HepG2 (cell line): ENCODE results near the gene BOLL. TPM values are rescaled to one million over a fixed set of nuclear protein-coding genes. Genes with fewer than 3 reads are reported as not detected.

Experiments
- ATF3 ChIP-seq: sonication (generic); formaldehyde crosslinking; IDR thresholded peaks from 2 replicates; pipeline ENCODE4 v1.4.0; 2020; ENCODE audit warnings: missing genetic modification reagents
- ATF7-NPFF ChIP-seq: sonication (generic); formaldehyde crosslinking; IDR thresholded peaks from 2 replicates; pipeline ENCODE4 v1.8.1; 2023; ENCODE audit warnings: mild to moderate bottlenecking, low read depth, missing genetic modification reagents, moderate library complexity
- CEBPB ChIP-seq: IDR thresholded peaks from 2 replicates; pipeline ENCODE4 v1.6.1; 2011; ENCODE audit warnings: low read depth, low read length, improper control_type of control experiment, borderline replicate concordance
- DNMT3B ChIP-seq: conservative IDR thresholded peaks from 2 replicates; pipeline ENCODE4 v1.6.1; 2016; ENCODE audit warnings: missing biosample characterization, control low read depth
- E2F1 ChIP-seq: sonication (generic); formaldehyde crosslinking; IDR thresholded peaks from 2 replicates; pipeline ENCODE4 v1.5.0; 2020; ENCODE audit warnings: missing genetic modification reagents
- FOXO4 ChIP-seq: sonication (generic); formaldehyde crosslinking; conservative IDR thresholded peaks from 2 replicates; pipeline ENCODE4 v1.8.1; 2023; ENCODE audit warnings: missing genetic modification reagents
- MYC ChIP-seq: sonication (generic); formaldehyde crosslinking; IDR thresholded peaks from 2 replicates; pipeline ENCODE4 v1.9.0; 2021; ENCODE audit warnings: missing genetic modification reagents, borderline replicate concordance
- NR2F1 ChIP-seq, 2 experiments: fragments of 450-650 bp in 1 of 2; formaldehyde crosslinking in 1 of 2; IDR thresholded peaks; 2 replicates each; pipeline versions ENCODE4 v1.5.0 to v1.6.1; 2016 to 2020; ENCODE audit warnings: mild to moderate bottlenecking in 1 of 2, missing compliant biosample characterization in 1 of 2, missing genetic modification reagents in 1 of 2, moderate library complexity in 1 of 2
- POGK ChIP-seq: sonication (generic); formaldehyde crosslinking; conservative IDR thresholded peaks from 2 replicates; pipeline ENCODE4 v1.8.0; 2022; ENCODE audit warnings: mild to moderate bottlenecking, moderate library complexity, missing genetic modification reagents
- PREB ChIP-seq: sonication (generic); formaldehyde crosslinking; IDR thresholded peaks from 2 replicates; pipeline ENCODE4 v1.4.0; 2020; ENCODE audit warnings: missing genetic modification reagents
- ZFAT ChIP-seq: sonication (generic); formaldehyde crosslinking; conservative IDR thresholded peaks from 2 replicates; pipeline ENCODE4 v1.8.1; 2023; ENCODE audit warnings: missing genetic modification reagents, inconsistent platforms
- ZHX2 ChIP-seq, 2 experiments: sonication (generic) in 1 of 2; formaldehyde crosslinking in 1 of 2; IDR thresholded peaks; 2 replicates each; pipeline versions ENCODE4 v1.6.1 to v1.9.0; 2014 to 2022; ENCODE audit warnings: antibody characterized with exemption in 1 of 2, borderline replicate concordance in 1 of 2, inconsistent platforms in 1 of 2, low read depth in 1 of 2, missing genetic modification reagents in 1 of 2
- ZNF431 ChIP-seq: sonication (generic); formaldehyde crosslinking; IDR thresholded peaks from 2 replicates; pipeline ENCODE4 v1.9.0; 2022; ENCODE audit warnings: missing genetic modification reagents, low read depth, mild to moderate bottlenecking, borderline replicate concordance
- ZNF530 ChIP-seq: sonication (generic); formaldehyde crosslinking; IDR thresholded peaks from 2 replicates; pipeline ENCODE4 v1.5.0; 2020; ENCODE audit warnings: low read depth, mild to moderate bottlenecking, missing genetic modification reagents
- ZNF607 ChIP-seq: sonication (generic); formaldehyde crosslinking; IDR thresholded peaks from 2 replicates; pipeline ENCODE4 v1.5.1; 2020; ENCODE audit warnings: missing genetic modification reagents, mild to moderate bottlenecking, borderline replicate concordance
- polyA plus RNA-seq, 8 experiments: library from polyadenylated mRNA; depleted of rRNA in 3 of 8; stranded (reverse) in 7 of 8; unstranded in 1 of 8; fragments of >200 nt; fragmentation: Illumina TruSeq in 4 of 8; extraction: Trizol in 4 of 8; gene quantifications; 2 replicates each; pipeline versions ENCODE4 v1.2.1 to v1.2.3, GENCODE V29; 2011 to 2016; ENCODE audit warnings: low read depth in 4 of 8, missing spikeins in 1 of 8, mixed read lengths in 1 of 8; ENCODE audit not compliant: insufficient read depth in 1 of 8
- total RNA-seq, 5 experiments: library from RNA; depleted of rRNA; stranded (reverse); fragments of >200 nt; fragmentation: Illumina TruSeq; extraction: Trizol; gene quantifications; 2 replicates each; pipeline ENCODE4 v1.2.3, GENCODE V29; 2016; ENCODE audit warnings: low read depth in 1 of 5

Gene BOLL
- total and polyA plus RNA-seq, 2 of the 13 experiments (the other 11 are each of a cell fraction or from before 2014, with no cell fraction given): not detected

- TF ChIP-seq ZHX2 (IDR thresholded peaks at IDR 0.05; ENCODE audit: low read depth): no peak
- no peak for TF ChIP-seq ZHX2 (CRISPR knock-in tag; IDR thresholded peaks at IDR 0.05; ENCODE audit: borderline replicate concordance)
- TF ChIP-seq FOXO4 (CRISPR knock-in tag): no peak
- TF ChIP-seq ZNF530: no peak
- TF ChIP-seq NR2F1 (CRISPR knock-in tag; IDR thresholded peaks at IDR 0.05): peak in 1 of 2 experiments; percentile 82; a peak in 2 of 4 replicates
- 0 out of 2 replicates have a peak, but pooled peaks have one; percentile 25 for TF ChIP-seq ATF3
- no peak for TF ChIP-seq ZNF607 (CRISPR knock-in tag)
- no peak for TF ChIP-seq POGK (CRISPR knock-in tag)
- no peak for TF ChIP-seq MYC (CRISPR knock-in tag)
- TF ChIP-seq E2F1 (CRISPR knock-in tag): no peak
- no peak for TF ChIP-seq PREB (CRISPR knock-in tag)
- no peak for TF ChIP-seq ZNF431 (CRISPR knock-in tag)
- TF ChIP-seq ATF7-NPFF (CRISPR knock-in tag): no peak
- TF ChIP-seq CEBPB: no peak
- TF ChIP-seq ZFAT: no peak
- TF ChIP-seq DNMT3B (CRISPR knock-in tag): no peak
Measured at GRCh38 chr2:197813093-197813787, 28.1 kb upstream of the BOLL start (continued).
